ENCODE data around the gene ZNRF2. TPM values are rescaled to one million over a fixed set of nuclear protein-coding genes. Genes with fewer than 3 reads are reported as not detected.

ZNRF2 gene
- total RNA-seq, 1 experiment from 2014 or later = 22.1 TPM

- H3K9me3 ChIP-seq (ENCODE audit: control insufficient read depth, insufficient read depth, low read depth, low read length) = no peaks in the 10 kb centered on the region
- CTCF ChIA-PET = no interaction called here
- intact Hi-C loops (cut with micrococcal nuclease; ENCODE audit: unreplicated experiment) = no loop called here
- H3K4me3 ChIP-seq (ENCODE audit: low read depth in 2 of 2, low read length in 2 of 2) = no peak overlapping the region
- H3K27ac ChIP-seq (ENCODE audit: low read length) = peak overlapping the region; percentile 15; the same call in 1 of the 2 replicates
- in situ Hi-C loops (cut with HindIII; ENCODE audit: low pct_unique_long_range_greater_than_20kb, low sequenced_read_pairs) = no loop called here
- no peak for TF ChIP-seq REST (IDR thresholded peaks at IDR 0.05; ENCODE audit: insufficient read depth in 1 of 2, low read depth in 2 of 2, low read length in 1 of 2)
- DNase-seq (ENCODE audit: low read depth, low spot score) (no peak), ATAC-seq (no peak; the same call in 1 of the 2 replicates)
- POLR2A ChIA-PET = no interaction called here
- BruUV-seq (replicated peaks) = no TSS peak
- H3K4me1 ChIP-seq (ENCODE audit: control insufficient read depth, insufficient read depth, low read length) = peaks cover 36% of the 10 kb centered on the region
- H3K36me3 ChIP-seq (ENCODE audit: control insufficient read depth, insufficient read depth, low read length) = no peaks in the 10 kb centered on the region
- H3K27me3 ChIP-seq (ENCODE audit: control insufficient read depth, insufficient read depth, low read length) = no peaks in the 10 kb centered on the region
Measured at GRCh38 chr7:30347226-30348082, 63.1 kb downstream of the ZNRF2 start.

DNA sequence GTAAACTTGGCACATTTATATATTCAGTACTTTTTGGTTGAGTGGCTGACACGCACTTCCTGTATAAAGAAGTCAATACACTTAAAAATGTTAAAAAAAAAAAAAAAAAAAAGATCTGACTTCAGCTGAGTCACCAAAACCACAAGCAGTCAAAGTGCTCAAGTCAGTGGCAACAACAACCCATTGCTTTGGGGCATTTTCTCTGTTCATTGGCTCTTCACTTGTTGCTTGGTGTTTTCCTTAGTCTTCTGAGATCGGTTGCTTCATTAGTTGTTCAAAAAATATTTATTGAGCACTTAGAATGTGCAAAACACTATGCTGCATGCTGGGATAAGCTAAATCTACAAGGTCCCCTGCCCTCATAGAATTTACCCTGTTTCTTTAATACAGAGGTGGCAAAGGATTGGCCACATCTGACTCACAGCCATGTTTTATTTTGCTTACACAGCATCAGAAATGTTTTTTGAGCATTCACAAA, 63.7 kb downstream of the ZNRF2 start:
- POLR2A ChIA-PET = interaction anchor here (0.6 kb wide), 1 partner anchor 21 kb away, joined by 3 read pairs; no protein-coding TSS in a partner anchor
- H3K27ac ChIP-seq (ENCODE audit: low read length) = peak overlapping the region; percentile 36
- DNase-seq (ENCODE audit: low read depth, low spot score) = peak; percentile 64

More for the DNA sequence above, 63.7 kb downstream of the ZNRF2 start:
- CTCF ChIA-PET = interaction anchor here (0.8 kb wide), 1 partner anchor 117 kb away, joined by 6 read pairs; no protein-coding TSS in a partner anchor
- intact Hi-C loops (cut with micrococcal nuclease; ENCODE audit: unreplicated experiment) = no loop called here
- BruUV-seq (replicated peaks) = no TSS peak
- ATAC-seq = peak; percentile 89
- TF ChIP-seq SIN3A (IDR thresholded peaks at IDR 0.05; ENCODE audit: borderline replicate concordance, insufficient read depth, low read depth, low read length) = no peak
- TF ChIP-seq TCF7L2 (IDR thresholded peaks at IDR 0.05; ENCODE audit: low read depth, low read length) = no peak
- no peak for TF ChIP-seq REST (IDR thresholded peaks at IDR 0.05; ENCODE audit: insufficient read depth in 1 of 2, low read depth in 2 of 2, low read length in 1 of 2)
- Histone ChIP-seq H3K4me1 (ENCODE audit: control insufficient read depth, insufficient read depth, low read length) (peaks cover 43% of the 10 kb centered on the region), H3K9me3 (ENCODE audit: control insufficient read depth, insufficient read depth, low read depth, low read length) (no peaks in the 10 kb centered on the region), H3K27me3 (ENCODE audit: control insufficient read depth, insufficient read depth, low read length) (no peaks in the 10 kb centered on the region), H3K36me3 (ENCODE audit: control insufficient read depth, insufficient read depth, low read length) (no peaks in the 10 kb centered on the region), H3K4me3 (ENCODE audit: low read depth in 2 of 2, low read length in 2 of 2) (peak overlapping the region in 1 of 2 experiments; percentile 10; a peak in 1 of 4 replicates)
- in situ Hi-C loops (cut with HindIII; ENCODE audit: low pct_unique_long_range_greater_than_20kb, low sequenced_read_pairs) = no loop called here

All from Panc1 (cell line).